Activated naive CD8-positive, alpha-beta T cell treated with anti-CD3 and anti-CD28 coated beads, Interleukin-2, amount 50 U/mL, for 16 hours (primary cell): Measurements from ENCODE around the gene ANKRD13A.
"Not testable (repeated sequence)": the region's sequence is repeated elsewhere in the genome, so short reads cannot be mapped to it uniquely, and the experiment has no call there.

ENCODE experiments used
- DNase-seq: peaks from one replicate; pipeline ENCODE4 v3.0.0-alpha.2; 2020; ENCODE audit warnings: low read depth, low spot score

Gene ANKRD13A

GRCh38 chr12:109983432-109984142, 15.6 kb upstream of the ANKRD13A start:
- no peak for DNase-seq

GRCh38 chr12:109986236-109986635, 13.0 kb upstream of the ANKRD13A start:
- DNase-seq: not testable (repeated sequence)

- no peak for DNase-seq
Observed at GRCh38 chr12:109987615-109988014, 11.6 kb upstream of the ANKRD13A start.

- no peak for DNase-seq
Observed at GRCh38 chr12:109988274-109988673, 11.0 kb upstream of the ANKRD13A start.

GRCh38 chr12:109988903-109989302, 10.3 kb upstream of the ANKRD13A start:
- no peak for DNase-seq

GRCh38 chr12:109989380-109989779, 9.8 kb upstream of the ANKRD13A start:
- no peak for DNase-seq

GRCh38 chr12:109991586-109991985, 7.6 kb upstream of the ANKRD13A start:
- no peak for DNase-seq

- DNase-seq: no peak
Observed at GRCh38 chr12:109993091-109993490, 6.1 kb upstream of the ANKRD13A start.

GRCh38 chr12:109994401-109995175, 4.6 kb upstream of the ANKRD13A start:
- DNase-seq: no peak

- no peak for DNase-seq
Observed at GRCh38 chr12:109995361-109995685, 3.9 kb upstream of the ANKRD13A start.

GRCh38 chr12:109995686-109996482, 3.3 kb upstream of the ANKRD13A start, which contains the start of gene GIT2:
TSS of gene GIT2 (minus strand) at chr12:109996368. CDS start at chr12:109996224, 144 bp downstream.
- peak; percentile 85 for DNase-seq

- no peak for DNase-seq
Observed at GRCh38 chr12:109996483-109996853, 2.8 kb upstream of the ANKRD13A start.

GRCh38 chr12:109997393-109997792, 1.8 kb upstream of the ANKRD13A start:
- no peak for DNase-seq

GRCh38 chr12:109998241-109998903, 858 bp upstream of the ANKRD13A start:
- no peak for DNase-seq

- DNase-seq: no peak
Observed at GRCh38 chr12:109999649-109999971, 380 bp downstream of the ANKRD13A start.

GRCh38 chr12:109999983-110000505, 814 bp downstream of the ANKRD13A start:
- DNase-seq: no peak

GRCh38 chr12:110001596-110001995, 2.4 kb downstream of the ANKRD13A start:
- no peak for DNase-seq

- no peak for DNase-seq
Observed at GRCh38 chr12:110002676-110003515, 3.7 kb downstream of the ANKRD13A start.

- DNase-seq: no peak
Observed at GRCh38 chr12:110004598-110004997, 5.4 kb downstream of the ANKRD13A start.

- no peak for DNase-seq
Observed at GRCh38 chr12:110005319-110005973, 6.2 kb downstream of the ANKRD13A start.
